Nephron (organoid): ENCODE data around the gene UNC79.
"Not testable (repeated sequence)": the region's sequence is repeated elsewhere in the genome, so short reads cannot be mapped to it uniquely, and the experiment has no call there.

ENCODE experiments used
- H3K27ac Mint-ChIP-seq, 3 experiments: 2 replicates each; pipeline ENCODE4 v1.8.0; 2020; ENCODE audit warnings: mixed read lengths in 3 of 3, mild to moderate bottlenecking in 2 of 3, moderate library complexity in 1 of 3
- H3K27me3 Mint-ChIP-seq: 2 replicates; pipeline ENCODE4 v1.8.0; 2021; ENCODE audit warnings: low read depth, mild to moderate bottlenecking, moderate library complexity, mixed read lengths
- H3K36me3 Mint-ChIP-seq: 2 replicates; pipeline ENCODE4 v1.8.0; 2020; ENCODE audit warnings: low read depth, mixed read lengths
- H3K4me1 Mint-ChIP-seq: 2 replicates; pipeline ENCODE4 v1.8.0; 2020; ENCODE audit warnings: mixed read lengths
- H3K4me3 Mint-ChIP-seq, 3 experiments: 2 replicates each; pipeline ENCODE4 v1.8.0; 2020; ENCODE audit warnings: mild to moderate bottlenecking in 3 of 3, mixed read lengths in 3 of 3, moderate library complexity in 2 of 3
- H3K9me3 Mint-ChIP-seq: 2 replicates; pipeline ENCODE4 v1.8.0; 2020; ENCODE audit warnings: mixed read lengths
- CTCF ChIP-seq, 3 experiments: fragments of 200-600 bp; sonication (generic); IDR thresholded peaks; one replicate each; pipeline ENCODE4 v1.5.0; 2021; ENCODE audit warnings: antibody characterized with exemption in 3 of 3; ENCODE audit not compliant: unreplicated experiment in 3 of 3

Gene UNC79

GRCh38 chr14:93430315-93431035, at the start of gene UNC79:
Gene UNC79 (plus strand): TSS chr14:93430939. CDS start chr14:93431030, 91 bp downstream.
- Mint-ChIP-seq H3K36me3 (no peaks in the 10 kb centered on the region), H3K27me3 (peaks cover 50% of the 10 kb centered on the region), H3K4me1 (peaks cover 5% of the 10 kb centered on the region), H3K4me3 (peak within 1 kb of the TSS; percentile 84 to 88 (median 84)), H3K27ac (no peak within 1 kb of the TSS), H3K9me3 (peaks cover 10% of the 10 kb centered on the region)
- TF ChIP-seq CTCF (IDR thresholded peaks at IDR 0.05; ENCODE audit: unreplicated experiment in 3 of 3): no peak

GRCh38 chr14:93381644-93382043, 49.1 kb upstream of the UNC79 start:
- Mint-ChIP-seq H3K4me3 (no peak overlapping the region), H3K4me1 (no peaks in the 10 kb centered on the region), H3K9me3 (peaks cover 5% of the 10 kb centered on the region), H3K27ac (no peak overlapping the region), H3K27me3 (peaks cover 4% of the 10 kb centered on the region), H3K36me3 (no peaks in the 10 kb centered on the region)
- TF ChIP-seq CTCF (IDR thresholded peaks at IDR 0.05; ENCODE audit: unreplicated experiment in 3 of 3): no peak

- H3K27ac Mint-ChIP-seq: not testable (repeated sequence)
Observed at GRCh38 chr14:93384256-93384655, 46.5 kb upstream of the UNC79 start.

GRCh38 chr14:93395231-93395630, 35.5 kb upstream of the UNC79 start:
- Mint-ChIP-seq H3K27ac (no peak overlapping the region), H3K36me3 (no peaks in the 10 kb centered on the region), H3K27me3 (peaks cover 5% of the 10 kb centered on the region), H3K4me3 (no peak overlapping the region), H3K4me1 (no peaks in the 10 kb centered on the region), H3K9me3 (peaks cover 8% of the 10 kb centered on the region)
- TF ChIP-seq CTCF (IDR thresholded peaks at IDR 0.05; ENCODE audit: unreplicated experiment in 3 of 3): no peak

More at GRCh38 chr14:93384256-93384655, 46.5 kb upstream of the UNC79 start:
- H3K4me1 Mint-ChIP-seq, H3K36me3 Mint-ChIP-seq, H3K4me3 Mint-ChIP-seq, H3K9me3 Mint-ChIP-seq, H3K27me3 Mint-ChIP-seq: not testable (repeated sequence)

- peaks cover 8% of the 10 kb centered on the region for H3K9me3 Mint-ChIP-seq
- no peak overlapping the region for H3K27ac Mint-ChIP-seq
- no peak overlapping the region for H3K4me3 Mint-ChIP-seq
- H3K4me1 Mint-ChIP-seq: no peaks in the 10 kb centered on the region
- no peak for TF ChIP-seq CTCF (IDR thresholded peaks at IDR 0.05; ENCODE audit: unreplicated experiment in 3 of 3)
- H3K27me3 Mint-ChIP-seq: peaks cover 5% of the 10 kb centered on the region
- H3K36me3 Mint-ChIP-seq: no peaks in the 10 kb centered on the region
Observed at GRCh38 chr14:93396456-93396855, 34.3 kb upstream of the UNC79 start.

GRCh38 chr14:93398491-93398890, 32.2 kb upstream of the UNC79 start:
- H3K9me3 Mint-ChIP-seq: peaks cover 8% of the 10 kb centered on the region
- no peaks in the 10 kb centered on the region for H3K36me3 Mint-ChIP-seq
- H3K27ac Mint-ChIP-seq: peak overlapping the region in 1 of 3 experiments; percentile 15
- peaks cover 5% of the 10 kb centered on the region for H3K27me3 Mint-ChIP-seq
- TF ChIP-seq CTCF (IDR thresholded peaks at IDR 0.05; ENCODE audit: unreplicated experiment in 3 of 3): no peak
- H3K4me1 Mint-ChIP-seq: no peaks in the 10 kb centered on the region
- H3K4me3 Mint-ChIP-seq: no peak overlapping the region
